HEK293T (cell line): Measurements from ENCODE around the gene FSIP1.

ENCODE experiments used
- ELF4 ChIP-seq: fragments of 450-650 bp; IDR thresholded peaks from 2 replicates; pipeline ENCODE4 v1.6.1; 2017; ENCODE audit warnings: antibody characterized with exemption
- FOXK2 ChIP-seq: fragments of 450-650 bp; IDR thresholded peaks from 2 replicates; pipeline ENCODE4 v1.6.1; 2016; ENCODE audit warnings: mild to moderate bottlenecking
- FOXM1 ChIP-seq: fragments of 450-650 bp; IDR thresholded peaks from 2 replicates; pipeline ENCODE4 v1.6.1; 2017; ENCODE audit warnings: mild to moderate bottlenecking, borderline replicate concordance
- HDGF ChIP-seq: fragments of 450-650 bp; IDR thresholded peaks from 2 replicates; pipeline ENCODE4 v1.6.1; 2017; ENCODE audit warnings: antibody characterized with exemption, borderline replicate concordance
- NFRKB ChIP-seq: fragments of 450-650 bp; IDR thresholded peaks from 2 replicates; pipeline ENCODE4 v1.6.1; 2016; ENCODE audit warnings: mild to moderate bottlenecking, moderate library complexity
- PKNOX1 ChIP-seq: fragments of 450-650 bp; IDR thresholded peaks from 2 replicates; pipeline ENCODE4 v1.6.1; 2016
- SP1 ChIP-seq: fragments of 450-650 bp; IDR thresholded peaks from 2 replicates; pipeline ENCODE4 v1.6.1; 2017
- SUZ12 ChIP-seq: fragments of 450-650 bp; IDR thresholded peaks from 2 replicates; pipeline ENCODE4 v1.6.1; 2016; ENCODE audit warnings: mild to moderate bottlenecking

GRCh38 chr15:39593071-39593655 is 189.5 kb downstream of the FSIP1 start:
- TF ChIP-seq FOXK2, result no peak
- TF ChIP-seq FOXM1, result no peak
- TF ChIP-seq HDGF, result no peak
- TF ChIP-seq NFRKB, result no peak
- no peak for TF ChIP-seq ELF4
- TF ChIP-seq SUZ12, result no peak
- TF ChIP-seq SP1, result no peak
- no peak for TF ChIP-seq PKNOX1
